Astrocyte (in vitro differentiated cells and primary cell): ENCODE results near the gene ASAP2. TPM values are rescaled to one million over a fixed set of nuclear protein-coding genes. Genes with fewer than 3 reads are reported as not detected.

Experiments
- DNase-seq: peaks from one replicate; pipeline ENCODE4 v3.0.0-alpha.2; 2010; ENCODE audit warnings: low read depth
- FAIRE-seq: peaks from 2 replicates; lab custom pipeline; 2011; peaks lifted over from hg19 to GRCh38; lab: Jason Lieb, UNC
- H2AFZ ChIP-seq: 2 replicates; pipeline ENCODE4 v1.6.0; 2012; ENCODE audit warnings: low read depth, low read length, inconsistent platforms
- H3K27ac ChIP-seq: 2 replicates; pipeline ENCODE4 v1.5.1; 2011; ENCODE audit warnings: low read depth, low read length, inconsistent platforms
- H3K27me3 ChIP-seq: 2 replicates; pipeline ENCODE4 v1.6.0; 2011; ENCODE audit warnings: low read length, inconsistent platforms; ENCODE audit not compliant: insufficient read depth
- H3K36me3 ChIP-seq: 2 replicates; pipeline ENCODE4 v1.5.1; 2011; ENCODE audit warnings: low read length, inconsistent platforms; ENCODE audit not compliant: insufficient read depth
- H3K4me1 ChIP-seq: 2 replicates; pipeline ENCODE4 v1.5.1; 2011; ENCODE audit warnings: low read length, inconsistent platforms; ENCODE audit not compliant: insufficient read depth
- H3K4me2 ChIP-seq: 2 replicates; pipeline ENCODE4 v1.6.0; 2012; ENCODE audit warnings: low read length, inconsistent platforms
- H3K4me3 ChIP-seq: 2 replicates; pipeline ENCODE4 v1.5.1; 2011; ENCODE audit warnings: low read depth, mild to moderate bottlenecking, low read length, inconsistent platforms; ENCODE audit not compliant: insufficient read depth
- H3K79me2 ChIP-seq: 2 replicates; pipeline ENCODE4 v1.6.0; 2012; ENCODE audit warnings: mild to moderate bottlenecking, low read length, inconsistent platforms; ENCODE audit not compliant: insufficient read depth
- H3K9ac ChIP-seq: 2 replicates; pipeline ENCODE4 v1.6.0; 2012; ENCODE audit warnings: mild to moderate bottlenecking, low read length, inconsistent platforms
- H3K9me3 ChIP-seq: 2 replicates; pipeline ENCODE4 v1.5.1; 2012; ENCODE audit warnings: low read depth, mild to moderate bottlenecking, low read length, inconsistent platforms; ENCODE audit not compliant: insufficient read depth
- H4K20me1 ChIP-seq: 2 replicates; pipeline ENCODE4 v1.6.0; 2012; ENCODE audit warnings: low read length, inconsistent platforms; ENCODE audit not compliant: insufficient read depth
- H3K27ac Mint-ChIP-seq: one replicate; pipeline ENCODE4 v1.8.0; 2021; ENCODE audit warnings: mild to moderate bottlenecking, mixed read lengths; ENCODE audit not compliant: unreplicated experiment
- H3K27me3 Mint-ChIP-seq: one replicate; pipeline ENCODE4 v1.8.0; 2021; ENCODE audit warnings: low read depth, mixed read lengths; ENCODE audit not compliant: unreplicated experiment
- H3K36me3 Mint-ChIP-seq: one replicate; pipeline ENCODE4 v1.8.0; 2021; ENCODE audit warnings: low read depth, mixed read lengths; ENCODE audit not compliant: unreplicated experiment
- H3K4me1 Mint-ChIP-seq: one replicate; pipeline ENCODE4 v1.8.0; 2021; ENCODE audit warnings: low read depth, mixed read lengths; ENCODE audit not compliant: unreplicated experiment
- H3K4me3 Mint-ChIP-seq: one replicate; pipeline ENCODE4 v1.8.0; 2021; ENCODE audit warnings: mild to moderate bottlenecking, moderate library complexity, mixed read lengths; ENCODE audit not compliant: unreplicated experiment
- H3K9me3 Mint-ChIP-seq: one replicate; pipeline ENCODE4 v1.8.0; 2021; ENCODE audit warnings: mild to moderate bottlenecking, mixed read lengths; ENCODE audit not compliant: unreplicated experiment
- CTCF ChIP-seq: IDR thresholded peaks from 2 replicates; pipeline ENCODE4 v1.5.1; 2011; ENCODE audit warnings: low read depth, mild to moderate bottlenecking, inconsistent platforms, low read length, moderate library complexity; ENCODE audit not compliant: insufficient read depth
- EZH2 ChIP-seq: IDR thresholded peaks from 2 replicates; pipeline ENCODE4 v1.6.1; 2012; ENCODE audit warnings: mild to moderate bottlenecking, low read length, inconsistent platforms; ENCODE audit not compliant: insufficient read depth
- total RNA-seq: library from RNA; stranded (reverse); gene quantifications from 2 replicates; pipeline ENCODE4 v1.2.1, GENCODE V29; 2021

Gene ASAP2
- total RNA-seq, 1 donor from 2014 or later = 62.6 TPM

- H3K27me3 ChIP-seq = no peaks in the 10 kb centered on the region
- no peak overlapping the region for H2AFZ ChIP-seq
- no peak for FAIRE-seq
- H3K9me3 ChIP-seq = no peaks in the 10 kb centered on the region
- H3K27ac Mint-ChIP-seq = no peak overlapping the region
- no peak overlapping the region for H3K9ac ChIP-seq
- no peaks in the 10 kb centered on the region for H3K4me1 Mint-ChIP-seq
- TF ChIP-seq EZH2 (no peak), CTCF (no peak)
- no peak overlapping the region for H3K27ac ChIP-seq
- H3K9me3 Mint-ChIP-seq = no peaks in the 10 kb centered on the region
- no peaks in the 10 kb centered on the region for H3K4me1 ChIP-seq
- no peak overlapping the region for H3K4me3 ChIP-seq
- H4K20me1 ChIP-seq = peaks cover 26% of the 10 kb centered on the region
- no peaks in the 10 kb centered on the region for H3K27me3 Mint-ChIP-seq
- peaks cover 34% of the 10 kb centered on the region for H3K36me3 Mint-ChIP-seq
- DNase-seq = no peak
- H3K4me3 Mint-ChIP-seq = no peak overlapping the region
- peaks cover 49% of the 10 kb centered on the region for H3K36me3 ChIP-seq
- H3K79me2 ChIP-seq = no peaks in the 10 kb centered on the region
- no peak overlapping the region for H3K4me2 ChIP-seq
Observed at GRCh38 chr2:9346885-9347284, 140.3 kb downstream of the ASAP2 start.

GRCh38 chr2:9347411-9347881, 140.8 kb downstream of the ASAP2 start:
- H3K27me3 Mint-ChIP-seq = no peaks in the 10 kb centered on the region
- Histone ChIP-seq H3K9ac (no peak overlapping the region), H3K4me3 (no peak overlapping the region), H3K27me3 (no peaks in the 10 kb centered on the region), H2AFZ (no peak overlapping the region), H3K4me2 (no peak overlapping the region), H3K79me2 (no peaks in the 10 kb centered on the region), H3K4me1 (no peaks in the 10 kb centered on the region), H3K36me3 (peaks cover 52% of the 10 kb centered on the region), H4K20me1 (peaks cover 26% of the 10 kb centered on the region), H3K9me3 (no peaks in the 10 kb centered on the region), H3K27ac (no peak overlapping the region)
- H3K4me1 Mint-ChIP-seq = no peaks in the 10 kb centered on the region
- H3K27ac Mint-ChIP-seq = no peak overlapping the region
- TF ChIP-seq CTCF (no peak), EZH2 (no peak)
- H3K9me3 Mint-ChIP-seq = no peaks in the 10 kb centered on the region
- DNase-seq = no peak
- FAIRE-seq = no peak
- peaks cover 30% of the 10 kb centered on the region for H3K36me3 Mint-ChIP-seq
- H3K4me3 Mint-ChIP-seq = no peak overlapping the region

GRCh38 chr2:9354318-9354717, 147.7 kb downstream of the ASAP2 start:
- Mint-ChIP-seq H3K9me3 (no peaks in the 10 kb centered on the region), H3K27ac (no peak overlapping the region), H3K4me1 (no peaks in the 10 kb centered on the region), H3K27me3 (no peaks in the 10 kb centered on the region), H3K4me3 (no peak overlapping the region), H3K36me3 (peaks cover 37% of the 10 kb centered on the region)
- TF ChIP-seq EZH2 (no peak), CTCF (no peak)
- no peak overlapping the region for H3K4me2 ChIP-seq
- no peaks in the 10 kb centered on the region for H3K9me3 ChIP-seq
- no peak overlapping the region for H2AFZ ChIP-seq
- H3K27me3 ChIP-seq = no peaks in the 10 kb centered on the region
- FAIRE-seq (no peak), DNase-seq (no peak)
- H4K20me1 ChIP-seq = peaks cover 8% of the 10 kb centered on the region
- H3K4me3 ChIP-seq = no peak overlapping the region
- no peak overlapping the region for H3K9ac ChIP-seq
- no peak overlapping the region for H3K27ac ChIP-seq
- H3K79me2 ChIP-seq = no peaks in the 10 kb centered on the region
- peaks cover 62% of the 10 kb centered on the region for H3K36me3 ChIP-seq
- H3K4me1 ChIP-seq = no peaks in the 10 kb centered on the region
